ENCODE results near the gene VAPA. TPM values are rescaled to one million over a fixed set of nuclear protein-coding genes. Genes with fewer than 3 reads are reported as not detected.

VAPA gene
- total and polyA plus RNA-seq, 2 donors (not counting 3 experiments of a cell fraction or from before 2014, with no cell fraction given) = 105 to 163 TPM

DNA sequence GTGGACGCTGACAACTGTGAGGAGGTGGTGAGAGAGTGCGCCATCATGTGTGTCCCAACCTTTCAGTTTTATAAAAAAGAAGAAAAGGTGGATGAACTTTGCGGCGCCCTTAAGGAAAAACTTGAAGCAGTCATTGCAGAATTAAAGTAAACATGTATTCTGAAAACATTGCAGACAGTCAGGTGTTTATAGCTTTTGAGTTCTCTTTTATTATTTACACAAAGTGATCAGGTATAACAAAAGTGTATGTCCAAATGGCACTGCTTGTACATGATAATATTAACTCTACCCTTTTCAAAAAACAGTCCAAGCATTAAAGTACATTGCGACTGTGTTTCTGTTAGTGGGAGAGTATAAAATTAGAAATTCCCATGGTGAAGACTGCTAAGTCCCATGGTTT, 25.8 kb upstream of the VAPA start:
- Histone ChIP-seq H3K9me3 (replicated peaks; ENCODE audit: control insufficient read depth, insufficient read depth, low read length) (no peaks in the 10 kb centered on the region), H3K9me1 (replicated peaks; ENCODE audit: control insufficient read depth, extremely low read depth, insufficient read depth, low read length) (no peaks in the 10 kb centered on the region), H3K27me3 (ENCODE audit: control insufficient read depth in 2 of 2, insufficient read depth in 2 of 2, low read length in 2 of 2) (no peaks in the 10 kb centered on the region), H4K20me1 (replicated peaks; ENCODE audit: control insufficient read depth, extremely low read depth, insufficient read depth, low read length) (no peaks in the 10 kb centered on the region), H3K9ac (replicated peaks; ENCODE audit: extremely low read depth, insufficient read depth, low read length) (no peak overlapping the region), H3K4me3 (replicated peaks in 1 of 3; ENCODE audit: insufficient read depth in 1 of 3, low read depth in 1 of 3, low read length in 3 of 3) (no peak overlapping the region), H3K79me2 (ENCODE audit: control insufficient read depth, insufficient read depth, low read length) (no peaks in the 10 kb centered on the region), H3K4me2 (ENCODE audit: insufficient read depth, low read length) (no peak overlapping the region), H3K27ac (ENCODE audit: insufficient read depth, low read depth, low read length) (no peak overlapping the region), H3K4me1 (ENCODE audit: control insufficient read depth, extremely low read depth, insufficient read depth, low read length) (no peaks in the 10 kb centered on the region), H2AFZ (ENCODE audit: low read depth, low read length) (no peak overlapping the region), H3K36me3 (ENCODE audit: control insufficient read depth in 2 of 2, extremely low read depth in 1 of 2, insufficient read depth in 2 of 2, low read length in 2 of 2) (no peaks in the 10 kb centered on the region)
- no TSS peak for BruUV-seq (replicated peaks)
- no peak for DNase-seq (ENCODE audit: low read depth, low spot score)
- FAIRE-seq = no peak
- intact Hi-C loops (cut with micrococcal nuclease) = no loop called here
- ChIA-PET POLR2A (no interaction called here), CTCF (no interaction called here)
- dilution Hi-C loops (cut with MboI; ENCODE audit: extremely low pct_ligation_motif_present, low sequenced_read_pairs) = no loop called here
- no peak for TF ChIP-seq POLR2A (IDR thresholded peaks at IDR 0.05; ENCODE audit: low read depth, low read length)

DNA sequence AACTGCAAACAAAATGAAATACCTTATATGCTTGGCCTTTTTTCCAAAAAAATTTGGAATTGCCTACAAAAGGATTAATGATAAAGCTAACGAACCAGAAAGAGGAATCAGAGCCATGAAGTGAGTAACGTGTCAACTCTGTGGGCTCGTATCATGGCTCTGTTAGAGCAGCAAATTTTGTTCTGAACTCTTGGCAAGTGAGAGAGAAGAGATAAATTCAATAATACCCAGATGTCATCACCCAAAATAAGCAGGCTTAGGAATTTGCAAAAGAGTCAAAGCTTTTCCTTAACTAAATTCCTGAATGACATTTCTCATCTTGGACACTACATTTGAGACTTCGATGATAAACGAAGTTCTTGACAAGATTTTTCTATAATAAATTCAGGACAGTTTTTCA, 23.6 kb upstream of the VAPA start:
- no peak overlapping the region for H3K4me3 ChIP-seq (replicated peaks in 1 of 3; ENCODE audit: insufficient read depth in 1 of 3, low read depth in 1 of 3, low read length in 3 of 3)
- CTCF ChIA-PET = no interaction called here
- H3K27ac ChIP-seq (ENCODE audit: insufficient read depth, low read depth, low read length) = no peak overlapping the region
- TF ChIP-seq GATA2 (IDR thresholded peaks at IDR 0.05; ENCODE audit: insufficient read depth, insufficient read length, low read depth, low read length) (no peak), JUN (IDR thresholded peaks at IDR 0.05; ENCODE audit: borderline replicate concordance, insufficient read depth, insufficient read length, low read depth) (no peak), FOS (IDR thresholded peaks at IDR 0.05; ENCODE audit: borderline replicate concordance, insufficient read depth, low read length) (no peak), MYC (IDR thresholded peaks at IDR 0.05; ENCODE audit: low read depth, low read length) (no peak), POLR2AphosphoS5 (IDR thresholded peaks at IDR 0.05; ENCODE audit: insufficient read depth, low read depth, low read length) (no peak), POLR2A (IDR thresholded peaks at IDR 0.05; ENCODE audit: low read depth, low read length) (no peak)
- TF ChIP-seq, protein P1, sequence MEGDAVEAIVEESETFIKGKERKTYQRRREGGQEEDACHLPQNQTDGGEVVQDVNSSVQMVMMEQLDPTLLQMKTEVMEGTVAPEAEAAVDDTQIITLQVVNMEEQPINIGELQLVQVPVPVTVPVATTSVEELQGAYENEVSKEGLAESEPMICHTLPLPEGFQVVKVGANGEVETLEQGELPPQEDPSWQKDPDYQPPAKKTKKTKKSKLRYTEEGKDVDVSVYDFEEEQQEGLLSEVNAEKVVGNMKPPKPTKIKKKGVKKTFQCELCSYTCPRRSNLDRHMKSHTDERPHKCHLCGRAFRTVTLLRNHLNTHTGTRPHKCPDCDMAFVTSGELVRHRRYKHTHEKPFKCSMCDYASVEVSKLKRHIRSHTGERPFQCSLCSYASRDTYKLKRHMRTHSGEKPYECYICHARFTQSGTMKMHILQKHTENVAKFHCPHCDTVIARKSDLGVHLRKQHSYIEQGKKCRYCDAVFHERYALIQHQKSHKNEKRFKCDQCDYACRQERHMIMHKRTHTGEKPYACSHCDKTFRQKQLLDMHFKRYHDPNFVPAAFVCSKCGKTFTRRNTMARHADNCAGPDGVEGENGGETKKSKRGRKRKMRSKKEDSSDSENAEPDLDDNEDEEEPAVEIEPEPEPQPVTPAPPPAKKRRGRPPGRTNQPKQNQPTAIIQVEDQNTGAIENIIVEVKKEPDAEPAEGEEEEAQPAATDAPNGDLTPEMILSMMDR (IDR thresholded peaks at IDR 0.05; ENCODE audit: extremely low read depth in 1 of 2, insufficient read depth in 1 of 2, low read depth in 1 of 2, low read length in 2 of 2) = no peak
- no TSS peak for BruUV-seq (replicated peaks)
- H3K9ac ChIP-seq (replicated peaks; ENCODE audit: extremely low read depth, insufficient read depth, low read length) = no peak overlapping the region
- no peaks in the 10 kb centered on the region for H3K79me2 ChIP-seq (ENCODE audit: control insufficient read depth, insufficient read depth, low read length)
- no peaks in the 10 kb centered on the region for H3K36me3 ChIP-seq (ENCODE audit: control insufficient read depth in 2 of 2, extremely low read depth in 1 of 2, insufficient read depth in 2 of 2, low read length in 2 of 2)
- H3K9me3 ChIP-seq (replicated peaks; ENCODE audit: control insufficient read depth, insufficient read depth, low read length) = no peaks in the 10 kb centered on the region
- POLR2A ChIA-PET = no interaction called here
- H4K20me1 ChIP-seq (replicated peaks; ENCODE audit: control insufficient read depth, extremely low read depth, insufficient read depth, low read length) = no peaks in the 10 kb centered on the region
- H3K4me2 ChIP-seq (ENCODE audit: insufficient read depth, low read length) = no peak overlapping the region
- no peaks in the 10 kb centered on the region for H3K27me3 ChIP-seq (ENCODE audit: control insufficient read depth in 2 of 2, insufficient read depth in 2 of 2, low read length in 2 of 2)
- DNase-seq (ENCODE audit: low read depth, low spot score) (no peak), FAIRE-seq (no peak)
- no peaks in the 10 kb centered on the region for H3K4me1 ChIP-seq (ENCODE audit: control insufficient read depth, extremely low read depth, insufficient read depth, low read length)
- dilution Hi-C loops (cut with MboI; ENCODE audit: extremely low pct_ligation_motif_present, low sequenced_read_pairs) (no loop called here), intact Hi-C loops (cut with micrococcal nuclease) (no loop called here)
- no peaks in the 10 kb centered on the region for H3K9me1 ChIP-seq (replicated peaks; ENCODE audit: control insufficient read depth, extremely low read depth, insufficient read depth, low read length)
- no peak overlapping the region for H2AFZ ChIP-seq (ENCODE audit: low read depth, low read length)
